ENCODE data around the gene N4BP2L1. TPM values are rescaled to one million over a fixed set of nuclear protein-coding genes. Genes with fewer than 3 reads are reported as not detected.

Gene N4BP2L1
- total RNA-seq, 1 experiment from 2014 or later, result 1.1 TPM

DNA sequence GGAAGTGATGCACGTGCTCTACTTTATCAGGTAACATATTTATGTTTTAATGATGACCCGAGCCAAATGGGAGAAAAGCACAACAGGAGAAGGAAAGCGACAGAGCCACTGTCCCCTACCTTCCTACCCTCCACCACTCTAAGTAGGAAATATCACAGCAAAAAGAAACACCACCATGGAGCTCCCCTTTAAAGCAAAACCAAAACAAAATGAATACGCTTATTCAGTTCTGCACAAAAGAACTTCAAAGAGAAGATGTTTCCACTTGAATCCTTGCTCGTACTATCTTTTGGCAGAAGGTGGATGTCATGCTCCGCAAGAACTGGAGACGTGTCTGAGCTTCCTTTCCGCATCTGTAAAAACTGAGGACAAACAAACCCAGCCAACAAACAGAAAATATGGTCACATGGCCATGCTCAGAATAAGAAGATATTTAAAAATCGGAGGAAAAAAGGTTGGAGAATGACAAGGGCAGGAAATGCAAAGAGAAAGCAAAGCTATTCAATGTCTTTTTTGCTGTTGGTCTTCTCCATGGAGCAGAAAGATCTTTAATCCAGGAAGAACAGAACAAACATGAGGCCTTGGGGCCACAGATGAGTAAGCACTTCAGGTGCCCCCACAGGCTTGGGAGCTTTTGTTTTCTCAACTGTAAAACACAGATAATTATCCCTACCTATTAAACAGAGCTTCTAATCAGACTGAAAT, 19.5 kb downstream of the N4BP2L1 start (continued):
- no peak for TF ChIP-seq RAD21 (IDR thresholded peaks at IDR 0.05; ENCODE audit: low read depth)
- TF ChIP-seq, protein P1, sequence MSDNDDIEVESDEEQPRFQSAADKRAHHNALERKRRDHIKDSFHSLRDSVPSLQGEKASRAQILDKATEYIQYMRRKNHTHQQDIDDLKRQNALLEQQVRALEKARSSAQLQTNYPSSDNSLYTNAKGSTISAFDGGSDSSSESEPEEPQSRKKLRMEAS (IDR thresholded peaks at IDR 0.05), result no peak
- no peak for TF ChIP-seq EGR1 (IDR thresholded peaks at IDR 0.05; ENCODE audit: low read depth)
- TF ChIP-seq SP1 (IDR thresholded peaks at IDR 0.05; ENCODE audit: low read depth), result no peak
- TF ChIP-seq FOSL1 (IDR thresholded peaks at IDR 0.05; ENCODE audit: low read depth), result no peak
- TF ChIP-seq ELF1 (IDR thresholded peaks at IDR 0.05; ENCODE audit: borderline replicate concordance, low read depth), result no peak
- no peak for TF ChIP-seq ZFX (IDR thresholded peaks at IDR 0.05)
- TF ChIP-seq EZH2phosphoT487 (IDR thresholded peaks at IDR 0.05; ENCODE audit: borderline replicate concordance), result no peak

DNA sequence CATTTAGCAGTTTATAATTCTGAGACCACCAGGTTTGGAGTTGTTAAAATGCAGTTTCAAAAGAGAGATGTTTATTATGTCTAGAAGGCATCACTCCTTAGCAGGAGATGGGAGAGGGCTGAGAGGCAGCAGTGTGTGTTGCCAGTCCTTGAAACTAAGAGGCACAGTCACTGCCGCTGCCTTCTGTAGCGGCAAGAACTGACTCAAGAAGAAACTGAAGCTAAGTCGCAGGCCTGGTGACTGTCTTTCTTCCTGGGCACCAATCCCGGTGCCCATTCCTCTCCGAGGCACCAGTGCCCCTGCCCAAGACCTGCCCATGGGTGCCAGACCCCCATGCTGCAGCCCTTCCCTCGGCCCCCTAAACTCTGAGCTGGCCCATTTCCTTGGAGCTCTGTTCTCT, 20.1 kb downstream of the N4BP2L1 start:
- Histone ChIP-seq H3K36me3 (ENCODE audit: control insufficient read depth in 1 of 2, insufficient read depth in 2 of 2, low read length in 2 of 2) (no peaks in the 10 kb centered on the region), H3K27ac (ENCODE audit: low read depth, low read length) (no peak overlapping the region), H3K4me2 (ENCODE audit: low read length) (no peak overlapping the region), H3K4me1 (ENCODE audit: control insufficient read depth in 1 of 2, insufficient read depth in 2 of 2, low read length in 2 of 2) (no peaks in the 10 kb centered on the region), H2AFZ (ENCODE audit: low read depth, low read length, poor library complexity, severe bottlenecking) (no peak overlapping the region), H3K9ac (ENCODE audit: low read length) (no peak overlapping the region), H3K27me3 (ENCODE audit: insufficient read depth, low read length) (no peaks in the 10 kb centered on the region), H4K20me1 (ENCODE audit: insufficient read depth) (no peaks in the 10 kb centered on the region), H3K9me3 (ENCODE audit: control insufficient read depth in 1 of 2, insufficient read depth in 1 of 2, low read depth in 1 of 2, low read length in 2 of 2) (no peaks in the 10 kb centered on the region), H3K9me2 (ENCODE audit: insufficient read depth) (no peaks in the 10 kb centered on the region), H3K79me2 (ENCODE audit: insufficient read depth, low read length) (no peaks in the 10 kb centered on the region), H3K4me3 (replicated peaks in 1 of 2; ENCODE audit: low read depth in 1 of 2, low read length in 2 of 2) (no peak overlapping the region)
- no TSS peak for BruUV-seq (replicated peaks)
- DNase-seq (ENCODE audit: low read depth, low spot score), result no peak
- TF ChIP-seq ELF1 (IDR thresholded peaks at IDR 0.05; ENCODE audit: borderline replicate concordance, low read depth) (no peak), TCF7L2 (IDR thresholded peaks at IDR 0.05; ENCODE audit: borderline replicate concordance, extremely low read depth, insufficient read depth, insufficient read length) (no peak)
- RAD21 ChIA-PET (ENCODE audit: low non-redundant PET in 1 of 2, low total read pairs in 2 of 2, uncharacterized antibody in 2 of 2, unreplicated experiment in 2 of 2), result no interaction called here
- CTCF ChIA-PET, result no interaction called here
- ATAC-seq, result no peak
- intact Hi-C loops (cut with micrococcal nuclease), result no loop called here
- POLR2A ChIA-PET, result no interaction called here

DNA sequence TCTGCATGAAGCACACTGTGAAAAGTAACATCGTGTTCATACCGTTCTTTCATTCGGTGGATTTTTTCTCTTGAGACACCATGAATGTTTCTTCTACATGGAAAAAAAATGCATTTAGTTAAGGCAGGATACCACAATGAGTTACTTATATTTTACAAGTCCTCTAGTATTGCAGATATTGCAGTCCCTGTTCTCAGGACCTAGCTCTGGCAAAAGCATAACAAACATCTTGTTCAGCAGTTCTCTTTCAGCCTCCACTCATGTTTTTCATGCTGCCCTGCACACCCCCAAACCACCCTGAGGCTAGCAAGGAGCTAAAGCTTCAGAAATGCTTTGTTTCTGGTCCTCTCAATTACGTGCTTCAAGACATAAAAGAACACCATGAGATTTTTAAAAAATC, 24.8 kb downstream of the N4BP2L1 start:
- no peaks in the 10 kb centered on the region for H3K9me3 ChIP-seq (ENCODE audit: control insufficient read depth in 1 of 2, insufficient read depth in 1 of 2, low read depth in 1 of 2, low read length in 2 of 2)
- ATAC-seq (no peak), DNase-seq (ENCODE audit: low read depth, low spot score) (no peak)
- intact Hi-C loops (cut with micrococcal nuclease), result no loop called here
- BruUV-seq (replicated peaks), result no TSS peak
- H3K4me3 ChIP-seq (replicated peaks in 1 of 2; ENCODE audit: low read depth in 1 of 2, low read length in 2 of 2), result no peak overlapping the region
- no peaks in the 10 kb centered on the region for H3K27me3 ChIP-seq (ENCODE audit: insufficient read depth, low read length)
- H3K36me3 ChIP-seq (ENCODE audit: control insufficient read depth in 1 of 2, insufficient read depth in 2 of 2, low read length in 2 of 2), result peaks cover 0 to 7% of the 10 kb centered on the region in 2 experiments; a peak in 1 of 4 replicates
- H4K20me1 ChIP-seq (ENCODE audit: insufficient read depth), result no peaks in the 10 kb centered on the region
- no peaks in the 10 kb centered on the region for H3K9me2 ChIP-seq (ENCODE audit: insufficient read depth)
- RAD21 ChIA-PET (ENCODE audit: low non-redundant PET in 1 of 2, low total read pairs in 2 of 2, uncharacterized antibody in 2 of 2, unreplicated experiment in 2 of 2), result no interaction called here
- H3K9ac ChIP-seq (ENCODE audit: low read length), result no peak overlapping the region
- no peak overlapping the region for H2AFZ ChIP-seq (ENCODE audit: low read depth, low read length, poor library complexity, severe bottlenecking)
- H3K79me2 ChIP-seq (ENCODE audit: insufficient read depth, low read length), result no peaks in the 10 kb centered on the region
- TF ChIP-seq POLR2A (IDR thresholded peaks at IDR 0.05; ENCODE audit: borderline replicate concordance, extremely low read depth, insufficient read depth, insufficient read length) (no peak), SP1 (IDR thresholded peaks at IDR 0.05; ENCODE audit: low read depth) (no peak), SIN3A (IDR thresholded peaks at IDR 0.05; ENCODE audit: low read depth) (no peak), RAD21 (IDR thresholded peaks at IDR 0.05; ENCODE audit: low read depth) (no peak), SRF (IDR thresholded peaks at IDR 0.05; ENCODE audit: low read depth) (no peak), CBX3 (IDR thresholded peaks at IDR 0.05; ENCODE audit: low read depth) (no peak)
- TF ChIP-seq, protein P2, sequence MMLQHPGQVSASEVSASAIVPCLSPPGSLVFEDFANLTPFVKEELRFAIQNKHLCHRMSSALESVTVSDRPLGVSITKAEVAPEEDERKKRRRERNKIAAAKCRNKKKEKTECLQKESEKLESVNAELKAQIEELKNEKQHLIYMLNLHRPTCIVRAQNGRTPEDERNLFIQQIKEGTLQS (IDR thresholded peaks at IDR 0.05), result no peak
- TF ChIP-seq, protein P1 (IDR thresholded peaks at IDR 0.05), result no peak
- TF ChIP-seq, protein P3, sequence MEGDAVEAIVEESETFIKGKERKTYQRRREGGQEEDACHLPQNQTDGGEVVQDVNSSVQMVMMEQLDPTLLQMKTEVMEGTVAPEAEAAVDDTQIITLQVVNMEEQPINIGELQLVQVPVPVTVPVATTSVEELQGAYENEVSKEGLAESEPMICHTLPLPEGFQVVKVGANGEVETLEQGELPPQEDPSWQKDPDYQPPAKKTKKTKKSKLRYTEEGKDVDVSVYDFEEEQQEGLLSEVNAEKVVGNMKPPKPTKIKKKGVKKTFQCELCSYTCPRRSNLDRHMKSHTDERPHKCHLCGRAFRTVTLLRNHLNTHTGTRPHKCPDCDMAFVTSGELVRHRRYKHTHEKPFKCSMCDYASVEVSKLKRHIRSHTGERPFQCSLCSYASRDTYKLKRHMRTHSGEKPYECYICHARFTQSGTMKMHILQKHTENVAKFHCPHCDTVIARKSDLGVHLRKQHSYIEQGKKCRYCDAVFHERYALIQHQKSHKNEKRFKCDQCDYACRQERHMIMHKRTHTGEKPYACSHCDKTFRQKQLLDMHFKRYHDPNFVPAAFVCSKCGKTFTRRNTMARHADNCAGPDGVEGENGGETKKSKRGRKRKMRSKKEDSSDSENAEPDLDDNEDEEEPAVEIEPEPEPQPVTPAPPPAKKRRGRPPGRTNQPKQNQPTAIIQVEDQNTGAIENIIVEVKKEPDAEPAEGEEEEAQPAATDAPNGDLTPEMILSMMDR (IDR thresholded peaks at IDR 0.05 in 2 of 3, conservative IDR thresholded peaks at IDR 0.05 in 1 of 3; ENCODE audit: borderline replicate concordance in 1 of 3, insufficient read depth in 1 of 3, low read depth in 2 of 3, low read length in 2 of 3), result no peak
- POLR2A ChIA-PET, result no interaction called here
- H3K4me2 ChIP-seq (ENCODE audit: low read length), result no peak overlapping the region
- H3K4me1 ChIP-seq (ENCODE audit: control insufficient read depth in 1 of 2, insufficient read depth in 2 of 2, low read length in 2 of 2), result no peaks in the 10 kb centered on the region
- no peak overlapping the region for H3K27ac ChIP-seq (ENCODE audit: low read depth, low read length)
- CTCF ChIA-PET, result no interaction called here

Data from HCT116 (cell line).